ENCODE results near the gene CD81.

CD81 gene

GRCh38 chr11:2377511-2378443, 667 bp downstream of the CD81 start:
- no peak for DNase-seq

DNA sequence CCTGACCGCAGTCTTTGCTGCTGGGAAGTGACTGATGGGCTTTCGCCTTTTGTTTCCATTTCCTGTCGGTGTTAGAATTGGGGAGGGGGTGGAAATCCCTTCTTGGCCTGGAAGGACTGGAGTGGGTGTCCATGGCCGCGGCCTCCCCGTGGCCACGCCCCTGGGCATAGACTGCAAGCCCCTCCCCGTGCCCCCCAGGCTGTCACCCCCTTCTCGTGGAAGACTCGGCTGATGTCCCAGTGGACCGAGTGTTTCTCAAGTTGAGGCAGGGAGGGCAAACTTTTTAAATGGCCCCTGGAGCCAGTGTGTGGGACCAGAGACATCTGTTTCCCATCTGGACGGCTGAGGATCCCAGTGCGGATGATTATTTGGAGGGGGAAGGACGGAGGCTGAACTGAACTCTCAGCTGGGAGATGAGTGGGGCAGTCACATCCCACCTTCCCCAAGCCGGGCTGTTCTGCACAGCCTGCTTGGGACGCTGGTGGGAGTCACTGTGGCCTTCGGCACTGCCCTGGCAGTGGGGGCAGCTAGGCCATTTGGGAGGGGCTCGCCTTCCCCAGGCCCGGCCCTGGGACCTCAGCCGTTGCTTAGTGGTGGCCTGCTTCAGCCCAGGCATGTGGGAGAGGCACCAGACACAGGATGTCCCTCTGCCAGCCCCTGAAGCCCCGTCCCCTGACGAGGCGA, 1.6 kb downstream of the CD81 start:
- no peak for DNase-seq

DNA sequence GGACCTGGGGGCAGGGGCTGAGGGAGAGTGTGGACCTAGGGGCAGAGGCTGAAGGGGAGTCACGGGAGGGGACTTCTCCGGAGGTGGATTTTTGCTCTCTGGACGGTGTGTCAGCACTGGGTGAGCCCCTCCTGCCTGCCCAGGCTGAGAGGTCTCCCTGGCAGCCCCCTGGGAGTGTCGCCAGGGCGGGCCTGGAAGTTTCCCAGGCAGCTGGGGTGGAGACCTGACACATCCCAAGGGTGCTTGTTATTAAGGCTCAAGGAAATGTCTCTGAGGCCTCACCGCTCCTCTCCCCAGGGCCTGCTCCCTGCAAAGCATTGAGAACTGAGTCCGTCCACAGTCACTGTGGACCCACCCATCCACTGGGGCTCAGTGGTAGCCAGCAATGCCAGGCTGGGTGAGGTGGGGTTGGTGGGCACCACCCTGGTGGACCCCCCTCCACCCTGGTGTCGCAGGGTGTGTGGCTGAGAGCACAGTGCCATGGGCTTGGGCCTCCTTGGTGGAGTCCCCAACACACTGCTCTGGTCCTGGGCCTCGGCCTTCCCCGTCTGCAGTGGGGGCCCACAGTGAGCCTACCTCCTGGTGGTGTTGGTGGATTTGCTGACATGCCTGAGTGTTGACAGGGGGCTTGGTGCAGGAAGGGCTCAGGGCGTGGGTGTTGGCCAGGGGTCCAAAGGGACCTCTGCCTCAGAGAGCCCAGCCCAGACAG, 2.5 kb downstream of the CD81 start:
- no peak for DNase-seq

- DNase-seq = no peak
Observed at GRCh38 chr11:2380396-2380795, 3.3 kb downstream of the CD81 start.

- no peak for DNase-seq
Observed at GRCh38 chr11:2380807-2381350, 3.8 kb downstream of the CD81 start.

DNA sequence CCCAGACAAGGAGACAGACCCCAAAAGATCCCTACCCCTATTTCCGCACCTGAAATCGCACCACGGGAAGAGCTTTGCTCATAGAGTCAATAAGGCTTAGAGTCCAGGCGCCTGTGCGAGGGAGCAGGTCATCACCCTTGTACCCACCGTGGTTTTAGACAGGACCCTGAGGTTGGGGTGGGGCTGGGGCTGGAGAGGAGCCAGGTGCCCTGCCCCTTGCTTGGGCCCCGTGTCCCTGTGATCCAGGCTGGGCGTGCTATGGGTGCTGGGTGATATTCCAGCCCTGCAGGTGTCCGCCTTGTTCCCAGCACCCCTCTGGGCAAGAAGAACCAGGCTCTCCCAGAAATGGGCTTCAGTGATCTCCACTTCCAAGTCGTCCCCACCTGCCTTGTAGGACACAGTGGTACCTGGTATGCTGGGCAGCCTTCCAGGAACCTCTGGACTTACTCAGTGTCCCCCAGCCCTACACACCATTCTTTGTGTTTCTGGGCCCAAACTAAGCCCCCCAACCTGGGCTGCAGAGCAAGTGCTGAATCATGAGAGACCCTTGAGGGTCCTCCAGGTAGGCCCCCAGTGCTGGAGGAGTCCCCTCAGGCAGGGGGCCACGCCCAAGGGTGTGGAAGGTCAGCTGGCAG, 4.5 kb downstream of the CD81 start:
- DNase-seq = no peak

- DNase-seq = no peak
Observed at GRCh38 chr11:2382129-2382517, 5.0 kb downstream of the CD81 start.

DNA sequence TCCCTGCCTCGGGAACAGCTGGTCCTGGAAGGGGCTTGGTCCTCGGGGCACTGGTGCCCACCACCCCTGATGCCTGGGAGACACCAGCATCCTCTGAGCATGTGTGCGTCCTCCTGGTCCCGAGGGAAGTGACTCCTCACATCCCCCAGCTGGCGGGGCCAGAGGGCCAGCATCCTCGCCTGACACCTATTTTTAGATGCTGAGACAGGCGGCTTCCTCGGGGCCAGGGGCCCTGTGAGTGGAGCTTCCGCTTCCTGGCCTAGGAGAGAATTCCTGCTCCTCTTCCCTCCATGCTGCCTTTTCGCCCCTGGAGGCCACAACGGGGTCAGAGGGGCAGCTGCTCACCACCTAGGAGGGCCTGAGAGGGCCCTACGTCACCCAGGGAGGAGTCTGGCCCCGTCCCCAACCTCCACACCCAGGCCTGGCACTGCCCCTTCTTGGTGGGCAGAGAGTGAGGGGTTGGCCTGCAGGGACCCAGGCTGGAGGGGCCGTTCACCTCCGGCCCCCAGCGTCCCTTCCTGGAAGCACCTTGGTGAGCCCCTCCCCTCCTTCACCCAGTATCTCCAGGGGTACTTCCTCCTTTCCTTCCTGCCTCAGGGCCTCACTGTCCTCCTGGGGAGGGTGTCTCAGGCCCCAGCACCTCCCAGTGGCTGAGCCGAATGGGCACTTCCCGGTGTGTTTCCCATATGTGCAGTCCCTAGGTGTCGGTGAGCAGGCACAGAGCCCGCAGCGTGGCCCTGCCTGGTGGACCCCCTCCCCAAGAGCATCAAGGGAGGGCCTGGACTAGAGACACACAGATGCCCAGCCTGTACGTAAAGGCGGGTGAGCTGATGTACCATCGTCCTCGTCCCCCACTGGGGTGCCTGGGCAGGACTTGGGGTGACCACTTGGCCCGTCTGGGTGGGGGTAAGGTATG, 6.1 kb downstream of the CD81 start:
- no peak for DNase-seq

GRCh38 chr11:2383852-2384804, 7.0 kb downstream of the CD81 start:
- no peak for DNase-seq

GRCh38 chr11:2385156-2386151, 8.3 kb downstream of the CD81 start:
- no peak for DNase-seq

GRCh38 chr11:2386591-2386990, 9.5 kb downstream of the CD81 start:
- DNase-seq = no peak

DNA sequence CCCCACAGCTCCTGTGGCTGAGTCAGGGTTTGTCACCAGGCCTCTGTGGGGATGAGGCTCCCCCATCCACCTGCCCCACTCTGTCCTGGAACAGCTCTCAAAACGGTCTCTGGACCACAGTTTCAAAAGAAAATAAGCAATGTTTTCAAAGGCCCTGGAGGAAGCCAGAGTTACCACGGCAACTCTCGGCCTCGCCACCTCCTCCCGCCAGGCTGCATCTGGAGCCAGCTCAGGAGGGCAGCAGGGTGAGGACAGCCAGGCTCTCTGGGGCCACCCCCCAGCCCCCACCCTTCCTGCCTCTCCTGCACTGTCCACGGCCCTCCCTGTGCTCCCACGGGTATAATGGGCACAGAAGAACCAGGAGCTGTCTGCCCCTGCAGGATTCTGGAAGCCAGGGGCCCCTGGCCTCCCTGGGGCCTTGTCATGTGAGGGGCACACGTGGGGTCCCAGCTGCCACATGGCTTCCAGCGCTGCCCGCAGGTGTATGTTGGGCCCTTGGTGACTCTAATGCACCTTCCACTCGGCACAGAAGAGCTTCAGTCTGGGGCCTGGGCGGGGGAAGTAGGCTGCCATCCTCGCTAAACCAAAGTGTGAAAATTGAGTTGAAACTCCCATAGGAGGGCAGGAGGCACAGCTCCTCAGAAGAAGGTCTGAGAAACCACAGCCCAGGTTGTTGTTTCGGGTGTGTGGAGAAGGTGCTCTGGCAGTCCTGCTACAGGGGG, 10.3 kb downstream of the CD81 start:
- no peak for DNase-seq

- no peak for DNase-seq
Observed at GRCh38 chr11:2388431-2389376, 11.6 kb downstream of the CD81 start.

DNA sequence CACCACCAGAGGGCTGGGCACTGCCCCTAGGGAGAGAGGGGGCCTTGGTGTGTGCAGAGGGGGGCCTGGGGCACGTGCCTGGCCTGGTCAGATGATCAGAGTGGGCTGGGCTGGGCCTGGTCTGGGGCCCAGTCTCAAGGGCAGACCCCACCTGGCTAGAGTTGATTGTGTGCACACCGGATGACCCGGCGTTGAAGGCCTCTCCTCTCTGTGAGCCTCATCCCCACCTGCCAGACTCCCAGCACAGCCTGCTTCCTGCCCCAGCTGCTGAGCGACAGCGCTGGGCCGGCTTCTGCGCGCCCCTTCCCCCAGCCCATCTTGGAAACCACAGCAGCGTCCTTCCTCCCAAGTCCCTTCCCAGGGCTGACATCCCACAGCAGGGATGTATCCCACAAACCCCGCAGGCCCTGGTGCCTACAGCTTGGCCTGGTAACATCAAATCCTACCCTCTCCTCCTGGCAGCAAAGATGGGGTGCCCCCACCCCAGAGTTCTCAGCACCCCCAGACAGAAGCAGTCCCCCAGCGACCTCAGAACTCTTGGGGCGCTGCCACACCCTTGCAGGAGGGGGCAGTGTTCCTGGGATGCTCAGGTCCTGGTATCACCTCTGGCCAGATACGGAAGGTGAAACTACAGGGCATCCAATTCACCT, 12.4 kb downstream of the CD81 start:
- no peak for DNase-seq

DNA sequence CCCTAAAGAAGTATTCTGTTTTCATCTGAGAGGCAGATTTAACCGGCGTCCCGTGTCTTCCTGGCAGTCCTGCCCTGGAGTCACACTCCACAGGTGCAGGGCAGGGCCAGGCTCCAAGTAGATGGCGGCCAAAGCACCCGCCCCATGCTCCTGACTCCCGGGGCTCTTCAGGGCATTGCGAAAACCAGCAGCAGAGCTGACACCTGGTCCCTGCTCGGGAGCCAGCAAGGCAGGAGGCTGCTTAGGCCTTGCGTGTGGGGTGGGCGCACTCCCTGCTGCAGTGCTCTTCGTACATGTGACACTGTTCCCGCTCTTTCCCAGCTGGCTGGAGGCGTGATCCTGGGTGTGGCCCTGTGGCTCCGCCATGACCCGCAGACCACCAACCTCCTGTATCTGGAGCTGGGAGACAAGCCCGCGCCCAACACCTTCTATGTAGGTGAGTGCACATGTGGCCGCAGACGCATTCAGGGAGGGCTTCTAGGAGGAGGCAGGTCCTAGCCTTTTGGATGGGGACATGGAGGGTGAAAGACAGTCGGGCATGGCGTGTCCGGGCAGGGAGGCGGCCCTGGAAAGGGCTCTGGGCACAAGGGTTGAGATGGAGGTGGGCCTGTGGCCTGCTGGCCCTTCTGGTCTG, 13.1 kb downstream of the CD81 start:
- no peak for DNase-seq

DNA sequence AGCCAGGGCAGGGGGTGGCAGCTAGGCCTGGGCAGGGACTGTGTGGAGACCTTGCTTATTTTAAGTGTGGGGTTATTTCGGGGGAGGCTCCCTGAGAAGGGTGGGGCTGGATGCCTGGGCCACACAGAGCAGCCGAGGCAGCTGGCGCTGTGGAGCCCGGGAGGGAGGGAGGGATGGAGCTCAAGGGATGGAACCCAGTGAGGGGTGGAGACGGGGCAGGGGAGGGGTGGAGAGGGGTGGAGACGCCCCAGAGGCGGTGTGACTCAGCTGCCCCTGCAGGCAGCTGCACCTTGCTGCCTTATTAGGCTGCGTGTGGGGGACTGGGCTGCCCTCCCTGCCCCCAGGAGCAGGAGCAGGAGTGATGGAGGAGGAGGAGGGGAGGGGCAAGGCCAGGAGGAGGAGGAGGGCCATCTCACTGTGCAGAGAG, 13.6 kb downstream of the CD81 start:
- DNase-seq = no peak

Data from NCI-H1436 treated with DMSO at 0.1 percent for 48 hours (cell line).